Measurements from ENCODE around the gene TYMS. TPM values are rescaled to one million over a fixed set of nuclear protein-coding genes. Genes with fewer than 3 reads are reported as not detected.

Gene TYMS
- total and polyA plus RNA-seq, 9 of the 15 experiments (the other 6 are each of a cell fraction or from before 2014, with no cell fraction given), result 69.1 to 409 (median 175) TPM

GRCh38 chr18:644395-645004 lies 13.0 kb upstream of the TYMS start:
- H3K4me1 ChIP-seq (replicated peaks in 1 of 2; ENCODE audit: control insufficient read depth in 2 of 2, insufficient read depth in 2 of 2, low read length in 2 of 2), result no peaks in the 10 kb centered on the region; a peak in 1 of 5 replicates
- in situ Hi-C loops (cut with MboI), result no loop called here
- 11% methylated on average over 2 of the region's 2 CpGs for WGBS (ENCODE audit: insufficient coverage, low coverage, missing lambda C conversion rate)
- ChIA-PET POLR2A (interaction anchor here (1.0 to 1.5 kb wide), 5 partner anchors 9 to 20 kb away, joined by 3 to 5 read pairs (median 3); partner anchors contain the start of gene TYMS), CTCF (ENCODE audit: low intra/inter-chr PET ratio) (no interaction called here)
- no peaks in the 10 kb centered on the region for H4K20me1 ChIP-seq (replicated peaks; ENCODE audit: control insufficient read depth, insufficient read depth, low read length)
- peak overlapping the region; percentile 54; the same call in 1 of the 2 replicates for H2AFZ ChIP-seq (ENCODE audit: low read depth, low read length)
- H3K27me3 ChIP-seq (ENCODE audit: control insufficient read depth in 2 of 2, insufficient read depth in 2 of 2, low read length in 2 of 2), result no peaks in the 10 kb centered on the region
- peak; percentile 79 for ATAC-seq
- no peaks in the 10 kb centered on the region for H3K36me3 ChIP-seq (ENCODE audit: control insufficient read depth, insufficient read depth, low read length)
- H3K9me1 ChIP-seq (ENCODE audit: control insufficient read depth, insufficient read depth, low read length), result no peaks in the 10 kb centered on the region
- peak; percentile 35 for FAIRE-seq
- intact Hi-C loops (cut with micrococcal nuclease), result no loop called here
- H3K79me2 ChIP-seq (ENCODE audit: control insufficient read depth, insufficient read depth, low read length), result no peaks in the 10 kb centered on the region
- H3K9ac ChIP-seq (ENCODE audit: insufficient read depth in 1 of 2, low read depth in 2 of 2, low read length in 2 of 2), result no peak overlapping the region
- no peak for DNase-seq (ENCODE audit: extremely low read depth in 1 of 4, low spot score in 3 of 4)
- H3K4me2 ChIP-seq (ENCODE audit: insufficient read depth, low read length), result no peak overlapping the region
- TF ChIP-seq CEBPG (CRISPR knock-in tag; IDR thresholded peaks at IDR 0.05), result no peak
- no peak for TF ChIP-seq CEBPG (tag; conservative IDR thresholded peaks at IDR 0.05 in 1 of 2, IDR thresholded peaks at IDR 0.05 in 1 of 2)
- TF ChIP-seq CTCF (IDR thresholded peaks at IDR 0.05 in 2 of 3, conservative IDR thresholded peaks at IDR 0.05 in 1 of 3; ENCODE audit: insufficient read depth in 2 of 3, low read depth in 1 of 3, low read length in 3 of 3), result peak; percentile 14 to 35 (median 16); a peak in 3 of 6 replicates
- no peak for TF ChIP-seq HDAC6 (IDR thresholded peaks at IDR 0.05; ENCODE audit: low read depth, low read length)
- no peak for TF ChIP-seq TSC22D4 (tag; IDR thresholded peaks at IDR 0.05)
- TF ChIP-seq ZC3H11A (IDR thresholded peaks at IDR 0.05; ENCODE audit: low read depth, low read length), result no peak
- peak; percentile 61 for TF ChIP-seq CTCFL (IDR thresholded peaks at IDR 0.05; ENCODE audit: borderline replicate concordance, insufficient read depth, low read depth, low read length, poor library complexity, severe bottlenecking)
- TF ChIP-seq MYNN (IDR thresholded peaks at IDR 0.05), result no peak
- no peak for TF ChIP-seq MYNN (CRISPR knock-in tag; IDR thresholded peaks at IDR 0.05)
- no peak for TF ChIP-seq CBFA2T2 (conservative IDR thresholded peaks at IDR 0.05)
- TF ChIP-seq ZNF12 (CRISPR knock-in tag; IDR thresholded peaks at IDR 0.05), result peak; percentile 96
- TF ChIP-seq MCM7 (IDR thresholded peaks at IDR 0.05), result no peak
- no peak overlapping the region for H3K27ac ChIP-seq (ENCODE audit: extremely low read depth, low read depth, low read length)
- no peak overlapping the region for H3K4me3 ChIP-seq
- no TSS peak for BruUV-seq (replicated peaks)
- H3K9me3 ChIP-seq (replicated peaks; ENCODE audit: control insufficient read depth, insufficient read depth, low read depth, low read length), result no peaks in the 10 kb centered on the region
